H9 (cell line): ENCODE data around the gene SLC13A4. TPM values are rescaled to one million over a fixed set of nuclear protein-coding genes. Genes with fewer than 3 reads are reported as not detected.

Experiments
- DNase-seq: peaks from one replicate; pipeline ENCODE4 v3.0.0-alpha.2; 2017
- H2AFZ ChIP-seq: one replicate; pipeline ENCODE4 v1.6.1; 2013; ENCODE audit warnings: mild to moderate bottlenecking, low read length, control low read depth, moderate library complexity
- H2AK5ac ChIP-seq: 2 replicates; pipeline ENCODE4 v1.6.1; 2013; ENCODE audit warnings: low read length, control low read depth, mixed read lengths; ENCODE audit not compliant: insufficient read length
- H2BK120ac ChIP-seq: one replicate; pipeline ENCODE4 v1.6.1; 2013; ENCODE audit warnings: low read depth, mild to moderate bottlenecking, low read length, control low read depth, inconsistent platforms; ENCODE audit not compliant: poor library complexity, severe bottlenecking
- H2BK12ac ChIP-seq: 2 replicates; pipeline ENCODE4 v1.6.1; 2013; ENCODE audit warnings: low read length, control low read depth, mixed read lengths, low read depth; ENCODE audit not compliant: insufficient read length
- H2BK15ac ChIP-seq: 2 replicates; pipeline ENCODE4 v1.6.1; 2013; ENCODE audit warnings: low read depth, low read length, control low read depth
- H2BK20ac ChIP-seq: one replicate; pipeline ENCODE4 v1.6.1; 2013; ENCODE audit warnings: low read depth, mild to moderate bottlenecking, low read length, control low read depth, inconsistent platforms; ENCODE audit not compliant: poor library complexity, severe bottlenecking
- H2BK5ac ChIP-seq: 2 replicates; pipeline ENCODE4 v1.6.1; 2013; ENCODE audit warnings: low read length, control low read depth, mixed read lengths; ENCODE audit not compliant: insufficient read length
- H3K14ac ChIP-seq: 2 replicates; pipeline ENCODE4 v1.6.1; 2013; ENCODE audit warnings: low read length, control low read depth; ENCODE audit not compliant: insufficient read depth
- H3K18ac ChIP-seq: 2 replicates; pipeline ENCODE4 v1.6.1; 2013; ENCODE audit warnings: low read depth, mild to moderate bottlenecking, mixed read lengths, low read length, control low read depth; ENCODE audit not compliant: insufficient read length
- H3K23ac ChIP-seq: 2 replicates; pipeline ENCODE4 v1.6.1; 2013; ENCODE audit warnings: low read length, control low read depth, mixed read lengths, low read depth; ENCODE audit not compliant: insufficient read length
- H3K23me2 ChIP-seq: 2 replicates; pipeline ENCODE4 v1.6.1; 2013; ENCODE audit warnings: low read depth, mild to moderate bottlenecking, mixed read lengths, low read length, control low read depth; ENCODE audit not compliant: insufficient read length, poor library complexity, severe bottlenecking
- H3K27ac ChIP-seq: 2 replicates; pipeline ENCODE4 v1.5.1; 2013; ENCODE audit warnings: low read length, control low read depth, mixed read lengths, low read depth; ENCODE audit not compliant: insufficient read length
- H3K27me3 ChIP-seq: 2 replicates; pipeline ENCODE4 v1.6.1; 2013; ENCODE audit warnings: low read length, control low read depth, inconsistent platforms; ENCODE audit not compliant: insufficient read depth
- H3K4ac ChIP-seq: 2 replicates; pipeline ENCODE4 v1.6.1; 2013; ENCODE audit warnings: low read depth, mild to moderate bottlenecking, control low read depth, inconsistent platforms, low read length, moderate library complexity
- H3K4me1 ChIP-seq: 2 replicates; pipeline ENCODE4 v1.6.1; 2013; ENCODE audit warnings: low read length, control low read depth, inconsistent platforms; ENCODE audit not compliant: insufficient read depth
- H3K4me2 ChIP-seq: 2 replicates; pipeline ENCODE4 v1.6.1; 2013; ENCODE audit warnings: low read length, control low read depth, mixed read lengths; ENCODE audit not compliant: insufficient read length, insufficient read depth
- H3K56ac ChIP-seq: 2 replicates; pipeline ENCODE4 v1.6.1; 2013; ENCODE audit warnings: low read depth, mild to moderate bottlenecking, mixed read lengths, low read length, control low read depth; ENCODE audit not compliant: insufficient read length
- H3K79me1 ChIP-seq: 2 replicates; pipeline ENCODE4 v1.6.1; 2013; ENCODE audit warnings: low read depth, mild to moderate bottlenecking, moderate library complexity, low read length, control low read depth, inconsistent platforms; ENCODE audit not compliant: insufficient read depth, poor library complexity, severe bottlenecking
- H3K79me2 ChIP-seq: 2 replicates; pipeline ENCODE4 v1.6.1; 2013; ENCODE audit warnings: low read length, control low read depth, inconsistent platforms; ENCODE audit not compliant: insufficient read depth
- H3K9ac ChIP-seq: 2 replicates; pipeline ENCODE4 v1.6.1; 2013; ENCODE audit warnings: low read length, control low read depth, mixed read lengths; ENCODE audit not compliant: insufficient read length; ENCODE audit errors: extremely low read depth
- H3K9me3 ChIP-seq: one replicate; pipeline ENCODE4 v1.6.1; 2013; ENCODE audit warnings: low read depth, low read length, inconsistent platforms; ENCODE audit not compliant: control insufficient read depth
- H3T11ph ChIP-seq: one replicate; pipeline ENCODE4 v1.6.1; 2013; ENCODE audit warnings: mild to moderate bottlenecking, low read length, control low read depth, inconsistent platforms
- H4K20me1 ChIP-seq: one replicate; pipeline ENCODE4 v1.6.1; 2013; ENCODE audit not compliant: control insufficient read depth, insufficient read length, insufficient read depth
- H4K5ac ChIP-seq: 2 replicates; pipeline ENCODE4 v1.6.1; 2013; ENCODE audit warnings: low read depth, mild to moderate bottlenecking, mixed read lengths, low read length, control low read depth; ENCODE audit not compliant: insufficient read length
- H4K8ac ChIP-seq: replicated peaks from 2 replicates; pipeline ENCODE4 v1.6.1; 2013; ENCODE audit warnings: low read length, control low read depth, mixed read lengths, low read depth; ENCODE audit not compliant: insufficient read length
- H4K91ac ChIP-seq: 2 replicates; pipeline ENCODE4 v1.6.1; 2013; ENCODE audit warnings: low read depth, mild to moderate bottlenecking, moderate library complexity, mixed read lengths, low read length, control low read depth; ENCODE audit not compliant: insufficient read length
- H3K27ac Mint-ChIP-seq, 3 experiments: 2 replicates in 2 of 3; 3 replicates in 1 of 3; pipeline ENCODE4 v1.8.0; 2020 to 2021; ENCODE audit warnings: mixed read lengths in 3 of 3, mild to moderate bottlenecking in 1 of 3, moderate library complexity in 1 of 3
- H3K27me3 Mint-ChIP-seq: 2 replicates; pipeline ENCODE4 v1.8.0; 2021; ENCODE audit warnings: low read depth, mild to moderate bottlenecking, moderate library complexity, mixed read lengths
- H3K36me3 Mint-ChIP-seq, 3 experiments: 2 replicates in 2 of 3; 3 replicates in 1 of 3; pipeline ENCODE4 v1.8.0; 2020 to 2021; ENCODE audit warnings: low read depth in 3 of 3, mixed read lengths in 3 of 3; ENCODE audit not compliant: insufficient read depth in 1 of 3
- H3K4me1 Mint-ChIP-seq, 2 experiments: 2 replicates each; pipeline ENCODE4 v1.8.0; 2020; ENCODE audit warnings: mixed read lengths in 2 of 2
- H3K4me3 Mint-ChIP-seq, 2 experiments: 2 replicates in 1 of 2; 3 replicates in 1 of 2; pipeline ENCODE4 v1.8.0; 2020 to 2021; ENCODE audit warnings: mild to moderate bottlenecking in 2 of 2, mixed read lengths in 2 of 2, moderate library complexity in 1 of 2
- H3K9me3 Mint-ChIP-seq, 2 experiments: 2 replicates in 1 of 2; 3 replicates in 1 of 2; pipeline ENCODE4 v1.8.0; 2020; ENCODE audit warnings: mild to moderate bottlenecking in 2 of 2, mixed read lengths in 2 of 2, moderate library complexity in 1 of 2
- WGBS: extraction: QIAGEN DNeasy Blood & Tissue Kit; methylation state at CpG from one replicate; pipeline ENCODE4 v1.1.7; 2013; ENCODE audit warnings: missing lambda C conversion rate, low lambda C conversion rate, mixed read lengths; ENCODE audit not compliant: insufficient read length; ENCODE audit errors: extremely low coverage; 5-methylcytosine and 5-hydroxymethylcytosine counted together
- total RNA-seq: library from RNA; stranded (reverse); gene quantifications from 2 replicates; pipeline ENCODE4 v1.2.1, GENCODE V29; 2021
- TF ChIP-seq, protein P1 (sequence below): fragments of 200-600 bp; sonication (generic); conservative IDR thresholded peaks from 3 replicates; pipeline ENCODE4 v1.8.0; 2021; ENCODE audit warnings: antibody characterized with exemption, mild to moderate bottlenecking

The SLC13A4 gene
- total RNA-seq, 1 experiment from 2014 or later = 3.5 TPM

DNA sequence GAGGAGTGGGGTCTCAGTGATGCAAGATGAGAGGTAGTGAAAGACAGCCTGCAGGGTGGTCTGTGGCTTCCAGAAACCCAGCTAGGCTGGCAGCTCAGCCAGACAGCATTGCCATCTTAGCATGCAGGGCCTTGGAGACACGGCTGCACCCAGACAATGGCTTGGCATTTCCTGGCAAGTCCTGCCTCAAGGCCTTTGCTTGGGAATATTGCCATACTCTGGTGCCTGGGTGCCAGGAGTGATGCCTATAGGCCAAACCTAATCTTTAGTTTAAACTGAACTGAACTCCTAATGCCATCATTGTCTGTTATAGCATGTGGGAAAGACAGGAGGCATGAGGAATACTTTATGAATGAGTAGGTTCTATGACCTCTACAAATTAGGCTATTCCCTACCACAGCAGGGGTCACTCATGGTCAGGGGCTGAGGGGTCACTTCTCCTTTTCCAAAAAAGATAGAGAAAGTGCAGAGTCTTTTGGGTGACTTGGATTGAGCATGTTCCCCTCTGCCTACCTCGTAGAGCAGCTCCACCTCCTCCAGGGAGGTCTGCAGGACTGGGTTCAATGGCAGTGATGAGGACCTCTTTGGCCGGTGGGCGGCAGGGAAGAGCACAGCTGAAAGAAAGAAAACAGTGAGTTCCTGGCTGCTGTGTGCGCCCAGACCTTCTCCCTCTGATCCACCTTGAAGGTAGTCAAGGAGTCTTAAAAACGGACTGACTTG, 8.8 kb upstream of the SLC13A4 start:
- Mint-ChIP-seq H3K27ac (peak overlapping the region in 1 of 3 experiments; percentile 44; a peak in 2 of 7 replicates), H3K36me3 (no peaks in the 10 kb centered on the region), H3K4me3 (no peak overlapping the region), H3K27me3 (peaks cover 2% of the 10 kb centered on the region; the same call in 1 of the 2 replicates), H3K9me3 (no peaks in the 10 kb centered on the region), H3K4me1 (no peaks in the 10 kb centered on the region)
- Histone ChIP-seq H3K23me2 (no peaks in the 10 kb centered on the region), H3K79me1 (no peaks in the 10 kb centered on the region), H2AFZ (no peak overlapping the region), H3K27ac (no peak overlapping the region), H4K8ac (no peak overlapping the region), H3K4ac (no peak overlapping the region), H2BK12ac (no peak overlapping the region), H3T11ph (no peak overlapping the region), H4K91ac (no peak overlapping the region), H3K79me2 (no peaks in the 10 kb centered on the region), H3K9ac (no peak overlapping the region), H2AK5ac (no peak overlapping the region), H2BK15ac (no peak overlapping the region), H2BK5ac (no peak overlapping the region), H3K18ac (no peak overlapping the region), H4K20me1 (no peaks in the 10 kb centered on the region), H2BK120ac (no peak overlapping the region), H4K5ac (no peak overlapping the region), H3K4me1 (no peaks in the 10 kb centered on the region), H2BK20ac (no peak overlapping the region), H3K14ac (no peak overlapping the region), H3K4me2 (no peak overlapping the region), H3K9me3 (no peaks in the 10 kb centered on the region), H3K23ac (no peak overlapping the region), H3K27me3 (no peaks in the 10 kb centered on the region), H3K56ac (no peak overlapping the region)
- TF ChIP-seq, protein P1, sequence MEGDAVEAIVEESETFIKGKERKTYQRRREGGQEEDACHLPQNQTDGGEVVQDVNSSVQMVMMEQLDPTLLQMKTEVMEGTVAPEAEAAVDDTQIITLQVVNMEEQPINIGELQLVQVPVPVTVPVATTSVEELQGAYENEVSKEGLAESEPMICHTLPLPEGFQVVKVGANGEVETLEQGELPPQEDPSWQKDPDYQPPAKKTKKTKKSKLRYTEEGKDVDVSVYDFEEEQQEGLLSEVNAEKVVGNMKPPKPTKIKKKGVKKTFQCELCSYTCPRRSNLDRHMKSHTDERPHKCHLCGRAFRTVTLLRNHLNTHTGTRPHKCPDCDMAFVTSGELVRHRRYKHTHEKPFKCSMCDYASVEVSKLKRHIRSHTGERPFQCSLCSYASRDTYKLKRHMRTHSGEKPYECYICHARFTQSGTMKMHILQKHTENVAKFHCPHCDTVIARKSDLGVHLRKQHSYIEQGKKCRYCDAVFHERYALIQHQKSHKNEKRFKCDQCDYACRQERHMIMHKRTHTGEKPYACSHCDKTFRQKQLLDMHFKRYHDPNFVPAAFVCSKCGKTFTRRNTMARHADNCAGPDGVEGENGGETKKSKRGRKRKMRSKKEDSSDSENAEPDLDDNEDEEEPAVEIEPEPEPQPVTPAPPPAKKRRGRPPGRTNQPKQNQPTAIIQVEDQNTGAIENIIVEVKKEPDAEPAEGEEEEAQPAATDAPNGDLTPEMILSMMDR = no peak
- no CpG with 5 or more reads among the region's 6 CpGs for WGBS
- DNase-seq = no peak
